HepG2 (cell line): Measurements from ENCODE around the gene PIAS1. TPM values are rescaled to one million over a fixed set of nuclear protein-coding genes. Genes with fewer than 3 reads are reported as not detected.

Source experiments
- ATAC-seq: fragments of 200-7000 bp; cut with Tn5 transposase; 3 replicates; pipeline ENCODE4 v1.9.1; 2020; ENCODE audit warnings: mild to moderate bottlenecking, moderate library complexity
- BruUV-seq: library from RNA; stranded (reverse); fragments of 400-500 nt; replicated peaks from 2 replicates; lab custom pipeline; 2021; lab: Mats Ljungman, UMichigan
- CTCF ChIA-PET: fragments of 300-600 bp; formaldehyde crosslinking; extraction: SDS; loops from one replicate; lab custom pipeline; 2021; ENCODE audit warnings: low total read pairs, inconsistent platforms, low intra/inter-chr PET ratio; lab: Yijun Ruan, JAX
- POLR2A ChIA-PET: fragments of 350-600 bp; sonication (Branson Sonifier 250); formaldehyde crosslinking; loops from one replicate; lab custom pipeline; 2020; ENCODE audit warnings: antibody characterized with exemption, inconsistent platforms; lab: Yijun Ruan, JAX
- DNase-seq: peaks from one replicate; pipeline ENCODE4 v3.0.0-alpha.2; 2015; ENCODE audit warnings: low spot score
- FAIRE-seq: peaks from 3 replicates; lab custom pipeline; 2011; peaks lifted over from hg19 to GRCh38; lab: Jason Lieb, UNC
- H2AFZ ChIP-seq: one replicate; pipeline ENCODE4 v1.6.1; 2011; ENCODE audit warnings: low read length, inconsistent platforms
- H3K27ac ChIP-seq: fragments of 300-600 bp; 3 replicates; pipeline ENCODE4 v1.8.0; 2011; ENCODE audit warnings: mixed run types, mild to moderate bottlenecking, mixed read lengths, low read length, inconsistent platforms; ENCODE audit not compliant: insufficient read depth; ENCODE audit errors: extremely low read length
- H3K27me3 ChIP-seq, 2 experiments: fragments of 200-600 bp in 1 of 2; 2 replicates in 1 of 2; 3 replicates in 1 of 2; pipeline versions ENCODE4 v1.6.0 to v1.8.0; 2011; ENCODE audit warnings: low read length in 2 of 2, mild to moderate bottlenecking in 2 of 2, moderate library complexity in 2 of 2, inconsistent platforms in 1 of 2; ENCODE audit not compliant: insufficient read depth in 2 of 2, control insufficient read depth in 1 of 2
- H3K36me3 ChIP-seq, 2 experiments: fragments of 200-600 bp in 1 of 2; replicated peaks in 1 of 2; 2 replicates in 1 of 2; 3 replicates in 1 of 2; pipeline versions ENCODE4 v1.5.1 to v1.8.0; 2011; ENCODE audit warnings: low read length in 2 of 2, inconsistent platforms in 1 of 2; ENCODE audit not compliant: insufficient read depth in 2 of 2, control insufficient read depth in 1 of 2
- H3K4me1 ChIP-seq: 2 replicates; pipeline ENCODE4 v1.5.1; 2012; ENCODE audit warnings: low read length, inconsistent platforms; ENCODE audit not compliant: insufficient read depth
- H3K4me2 ChIP-seq: 2 replicates; pipeline ENCODE4 v1.6.0; 2011; ENCODE audit warnings: low read depth, low read length, inconsistent platforms
- H3K4me3 ChIP-seq, 3 experiments: fragments of 200-600 bp in 1 of 3; sonication (generic), shearing (Covaris generic) in 1 of 3; replicated peaks in 1 of 3; 2 replicates each; pipeline ENCODE4 v1.5.1; 2011 to 2016; ENCODE audit warnings: low read length in 3 of 3, inconsistent platforms in 2 of 3, low read depth in 2 of 3, mild to moderate bottlenecking in 2 of 3, control low read depth in 1 of 3, mixed read lengths in 1 of 3; ENCODE audit not compliant: insufficient read depth in 1 of 3
- H3K79me2 ChIP-seq: one replicate; pipeline ENCODE4 v1.6.1; 2011; ENCODE audit warnings: low read length, inconsistent platforms; ENCODE audit not compliant: insufficient read depth
- H3K9ac ChIP-seq: 2 replicates; pipeline ENCODE4 v1.6.0; 2011; ENCODE audit warnings: mild to moderate bottlenecking, low read depth, low read length, inconsistent platforms; ENCODE audit not compliant: insufficient read depth
- H3K9me3 ChIP-seq: 2 replicates; pipeline ENCODE4 v1.5.1; 2012; ENCODE audit warnings: mild to moderate bottlenecking, low read length
- H4K20me1 ChIP-seq: 2 replicates; pipeline ENCODE4 v1.6.0; 2011; ENCODE audit warnings: inconsistent platforms, mild to moderate bottlenecking, low read length, moderate library complexity; ENCODE audit not compliant: insufficient read depth
- ATF7 ChIP-seq, 2 experiments: fragments of 450-650 bp in 1 of 2; sonication (generic) in 1 of 2; formaldehyde crosslinking in 1 of 2; IDR thresholded peaks; 2 replicates each; pipeline versions ENCODE4 v1.4.0 to v1.6.1; 2016 to 2020; ENCODE audit warnings: antibody characterized with exemption in 1 of 2, mild to moderate bottlenecking in 1 of 2, missing genetic modification reagents in 1 of 2
- ISL2 ChIP-seq: sonication (generic); formaldehyde crosslinking; IDR thresholded peaks from 2 replicates; pipeline ENCODE4 v1.5.0; 2020; ENCODE audit warnings: missing genetic modification reagents
- MIER2 ChIP-seq: IDR thresholded peaks from 2 replicates; pipeline ENCODE4 v1.6.1; 2016; ENCODE audit warnings: missing biosample characterization, missing genetic modification reagents
- NFATC3 ChIP-seq: sonication (generic); formaldehyde crosslinking; IDR thresholded peaks from 2 replicates; pipeline ENCODE4 v1.5.1; 2020; ENCODE audit warnings: mild to moderate bottlenecking, missing genetic modification reagents
- NFIC ChIP-seq: IDR thresholded peaks from 2 replicates; pipeline ENCODE4 v1.6.1; 2012; ENCODE audit warnings: mild to moderate bottlenecking, low read length, inconsistent platforms
- RFX5 ChIP-seq: IDR thresholded peaks from 2 replicates; pipeline ENCODE4 v1.6.1; 2011; ENCODE audit warnings: low read depth, low read length, improper control_type of control experiment
- RFXANK ChIP-seq: IDR thresholded peaks from 2 replicates; pipeline ENCODE4 v1.6.1; 2016
- SMC3 ChIP-seq: IDR thresholded peaks from 2 replicates; pipeline ENCODE4 v1.6.1; 2011; ENCODE audit warnings: low read length, improper control_type of control experiment
- SNAI1 ChIP-seq: sonication (generic); formaldehyde crosslinking; IDR thresholded peaks from 2 replicates; pipeline ENCODE4 v1.5.0; 2020; ENCODE audit warnings: mild to moderate bottlenecking, missing genetic modification reagents, borderline replicate concordance
- SOX6 ChIP-seq, 2 experiments: fragments of 450-650 bp in 1 of 2; sonication (generic) in 1 of 2; formaldehyde crosslinking in 1 of 2; IDR thresholded peaks; 2 replicates each; pipeline versions ENCODE4 v1.4.0 to v1.6.1; 2017 to 2020; ENCODE audit warnings: antibody characterized with exemption in 1 of 2, mild to moderate bottlenecking in 1 of 2, missing genetic modification reagents in 1 of 2
- U2AF1 ChIP-seq: fragments of 200-400 bp; formaldehyde crosslinking; optimal IDR thresholded peaks from 2 replicates; pipeline ENCODE3; 2017; ENCODE audit warnings: mild to moderate bottlenecking, low read depth, low read length
- ZNF383 ChIP-seq: sonication (generic); formaldehyde crosslinking; IDR thresholded peaks from 2 replicates; pipeline ENCODE4 v1.4.0; 2020; ENCODE audit warnings: missing genetic modification reagents, mild to moderate bottlenecking, borderline replicate concordance
- ZNF556 ChIP-seq: sonication (generic); formaldehyde crosslinking; IDR thresholded peaks from 2 replicates; pipeline ENCODE4 v1.4.0; 2020; ENCODE audit warnings: mild to moderate bottlenecking, missing genetic modification reagents, borderline replicate concordance
- ZNF749 ChIP-seq: sonication (generic); formaldehyde crosslinking; IDR thresholded peaks from 2 replicates; pipeline ENCODE4 v1.8.0; 2022; ENCODE audit warnings: mild to moderate bottlenecking, missing genetic modification reagents, moderate library complexity, borderline replicate concordance
- ZSCAN30 ChIP-seq: sonication (generic); formaldehyde crosslinking; IDR thresholded peaks from 2 replicates; pipeline ENCODE4 v1.5.0; 2020; ENCODE audit warnings: mild to moderate bottlenecking, missing genetic modification reagents
- WGBS: methylation state at CpG from one replicate; pipeline ENCODE4 v1.1.6; 2017; ENCODE audit warnings: low lambda C conversion rate; 5-methylcytosine and 5-hydroxymethylcytosine counted together
- in situ Hi-C: cut with HindIII; loops from 2 replicates; pipeline ENCODE4 v1.10.0; 2017; ENCODE audit warnings: low pct_unique_long_range_greater_than_20kb; ENCODE audit not compliant: extremely low pct_ligation_motif_present
- intact Hi-C: fragments of 100-400 bp; cut with micrococcal nuclease; formaldehyde crosslinking; loops from one replicate; pipeline ENCODE4 v1.10.0; 2022; ENCODE audit not compliant: unreplicated experiment
- polyA plus RNA-seq, 8 experiments: library from polyadenylated mRNA; depleted of rRNA in 3 of 8; stranded (reverse) in 7 of 8; unstranded in 1 of 8; fragments of >200 nt; fragmentation: Illumina TruSeq in 4 of 8; extraction: Trizol in 4 of 8; gene quantifications; 2 replicates each; pipeline versions ENCODE4 v1.2.1 to v1.2.3, GENCODE V29; 2011 to 2016; ENCODE audit warnings: low read depth in 4 of 8, missing spikeins in 1 of 8, mixed read lengths in 1 of 8; ENCODE audit not compliant: insufficient read depth in 1 of 8
- total RNA-seq, 5 experiments: library from RNA; depleted of rRNA; stranded (reverse); fragments of >200 nt; fragmentation: Illumina TruSeq; extraction: Trizol; gene quantifications; 2 replicates each; pipeline ENCODE4 v1.2.3, GENCODE V29; 2016; ENCODE audit warnings: low read depth in 1 of 5
- TF ChIP-seq, protein P1 (sequence below): sonication (generic); formaldehyde crosslinking; IDR thresholded peaks from 2 replicates; pipeline ENCODE4 v1.4.0; 2020; ENCODE audit warnings: missing genetic modification reagents; ENCODE audit errors: not compliant biosample characterization
- TF ChIP-seq, protein P2 (sequence below): sonication (generic); formaldehyde crosslinking; IDR thresholded peaks from 2 replicates; pipeline ENCODE4 v1.4.0; 2020; ENCODE audit warnings: missing genetic modification reagents, borderline replicate concordance
- TF ChIP-seq, protein P3 (sequence below): IDR thresholded peaks from 2 replicates; pipeline ENCODE4 v1.6.1; 2016; ENCODE audit warnings: missing compliant biosample characterization, missing genetic modification reagents, borderline replicate concordance
- TF ChIP-seq, protein P4 (sequence below): sonication (generic); formaldehyde crosslinking; conservative IDR thresholded peaks from 2 replicates; pipeline ENCODE4 v1.8.0; 2022; ENCODE audit warnings: low read depth, missing genetic modification reagents

Gene PIAS1
- total and polyA plus RNA-seq, 2 of the 13 experiments (the other 11 are each of a cell fraction or from before 2014, with no cell fraction given) = 20.7 to 33.7 TPM

DNA sequence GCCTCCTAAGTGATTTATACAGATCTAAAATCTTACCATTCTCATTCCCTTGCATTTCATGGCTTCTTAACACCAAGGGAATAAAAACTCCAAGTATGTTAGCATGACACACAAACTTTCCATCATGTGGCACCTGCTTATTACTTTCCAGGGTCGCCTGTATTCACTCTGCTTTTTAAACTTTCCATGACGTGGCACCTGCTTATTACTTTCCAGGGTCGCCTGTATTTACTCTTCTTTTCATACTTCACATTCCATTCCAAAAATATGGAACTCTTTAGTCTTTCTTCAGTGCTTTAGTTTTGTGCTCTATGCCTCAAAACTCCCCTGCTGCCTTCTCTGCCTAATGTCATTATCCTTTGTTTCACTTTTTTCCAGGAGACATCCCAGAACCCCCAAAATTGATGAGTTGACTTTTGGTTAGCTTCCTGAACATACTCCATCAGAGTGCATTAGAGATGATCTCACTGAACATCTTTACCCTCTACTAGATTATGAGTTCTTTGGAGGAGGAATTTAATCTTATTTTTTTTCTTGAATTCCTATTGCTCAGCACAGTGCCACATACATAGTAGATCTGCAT, 104.0 kb downstream of the PIAS1 start:
- H3K9ac ChIP-seq = no peak overlapping the region
- WGBS = 83% methylated on average over 3 of the region's 3 CpGs
- no peaks in the 10 kb centered on the region for H3K79me2 ChIP-seq
- H3K4me1 ChIP-seq = peaks cover 8% of the 10 kb centered on the region
- ChIA-PET CTCF (no interaction called here), POLR2A (no interaction called here)
- intact Hi-C loops = loop anchor here (10.0 kb wide), 1 partner anchor 103 kb away; the partner anchor contains the start of gene PIAS1
- FAIRE-seq (no peak), DNase-seq (peak; percentile 17), ATAC-seq (no peak)
- H3K27me3 ChIP-seq = no peaks in the 10 kb centered on the region
- peaks cover 9 to 53% of the 10 kb centered on the region in 2 experiments for H3K36me3 ChIP-seq
- H4K20me1 ChIP-seq = no peaks in the 10 kb centered on the region
- no peak overlapping the region for H3K27ac ChIP-seq
- H2AFZ ChIP-seq = no peak overlapping the region
- H3K4me3 ChIP-seq = no peak overlapping the region
- H3K4me2 ChIP-seq = no peak overlapping the region
- in situ Hi-C loops = loop anchor here (5.0 kb wide), 1 partner anchor 301 kb away; no protein-coding TSS in a partner anchor
- no peaks in the 10 kb centered on the region for H3K9me3 ChIP-seq
- no TSS peak for BruUV-seq
- TF ChIP-seq NFATC3 (CRISPR knock-in tag) (no peak), ATF7 (IDR thresholded peaks at IDR 0.05) (no peak), ATF7 (CRISPR knock-in tag; IDR thresholded peaks at IDR 0.05) (no peak), NFIC (no peak), SNAI1 (CRISPR knock-in tag) (no peak), ZNF556 (CRISPR knock-in tag) (no peak), RFX5 (no peak), SMC3 (no peak), SOX6 (IDR thresholded peaks at IDR 0.05) (no peak), SOX6 (CRISPR knock-in tag; IDR thresholded peaks at IDR 0.05) (no peak), ISL2 (no peak), RFXANK (CRISPR knock-in tag) (no peak), ZNF749 (CRISPR knock-in tag) (no peak), U2AF1 (no peak), ZSCAN30 (CRISPR knock-in tag) (no peak), ZNF383 (CRISPR knock-in tag) (no peak), MIER2 (CRISPR knock-in tag) (no peak)
- TF ChIP-seq, protein P1, sequence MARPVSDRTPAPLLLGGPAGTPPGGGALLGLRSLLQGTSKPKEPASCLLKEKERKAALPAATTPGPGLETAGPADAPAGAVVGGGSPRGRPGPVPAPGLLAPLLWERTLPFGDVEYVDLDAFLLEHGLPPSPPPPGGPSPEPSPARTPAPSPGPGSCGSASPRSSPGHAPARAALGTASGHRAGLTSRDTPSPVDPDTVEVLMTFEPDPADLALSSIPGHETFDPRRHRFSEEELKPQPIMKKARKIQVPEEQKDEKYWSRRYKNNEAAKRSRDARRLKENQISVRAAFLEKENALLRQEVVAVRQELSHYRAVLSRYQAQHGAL (CRISPR knock-in tag) = no peak
- TF ChIP-seq, protein P2, sequence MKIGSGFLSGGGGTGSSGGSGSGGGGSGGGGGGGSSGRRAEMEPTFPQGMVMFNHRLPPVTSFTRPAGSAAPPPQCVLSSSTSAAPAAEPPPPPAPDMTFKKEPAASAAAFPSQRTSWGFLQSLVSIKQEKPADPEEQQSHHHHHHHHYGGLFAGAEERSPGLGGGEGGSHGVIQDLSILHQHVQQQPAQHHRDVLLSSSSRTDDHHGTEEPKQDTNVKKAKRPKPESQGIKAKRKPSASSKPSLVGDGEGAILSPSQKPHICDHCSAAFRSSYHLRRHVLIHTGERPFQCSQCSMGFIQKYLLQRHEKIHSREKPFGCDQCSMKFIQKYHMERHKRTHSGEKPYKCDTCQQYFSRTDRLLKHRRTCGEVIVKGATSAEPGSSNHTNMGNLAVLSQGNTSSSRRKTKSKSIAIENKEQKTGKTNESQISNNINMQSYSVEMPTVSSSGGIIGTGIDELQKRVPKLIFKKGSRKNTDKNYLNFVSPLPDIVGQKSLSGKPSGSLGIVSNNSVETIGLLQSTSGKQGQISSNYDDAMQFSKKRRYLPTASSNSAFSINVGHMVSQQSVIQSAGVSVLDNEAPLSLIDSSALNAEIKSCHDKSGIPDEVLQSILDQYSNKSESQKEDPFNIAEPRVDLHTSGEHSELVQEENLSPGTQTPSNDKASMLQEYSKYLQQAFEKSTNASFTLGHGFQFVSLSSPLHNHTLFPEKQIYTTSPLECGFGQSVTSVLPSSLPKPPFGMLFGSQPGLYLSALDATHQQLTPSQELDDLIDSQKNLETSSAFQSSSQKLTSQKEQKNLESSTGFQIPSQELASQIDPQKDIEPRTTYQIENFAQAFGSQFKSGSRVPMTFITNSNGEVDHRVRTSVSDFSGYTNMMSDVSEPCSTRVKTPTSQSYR (CRISPR knock-in tag) = no peak
- TF ChIP-seq, protein P3, sequence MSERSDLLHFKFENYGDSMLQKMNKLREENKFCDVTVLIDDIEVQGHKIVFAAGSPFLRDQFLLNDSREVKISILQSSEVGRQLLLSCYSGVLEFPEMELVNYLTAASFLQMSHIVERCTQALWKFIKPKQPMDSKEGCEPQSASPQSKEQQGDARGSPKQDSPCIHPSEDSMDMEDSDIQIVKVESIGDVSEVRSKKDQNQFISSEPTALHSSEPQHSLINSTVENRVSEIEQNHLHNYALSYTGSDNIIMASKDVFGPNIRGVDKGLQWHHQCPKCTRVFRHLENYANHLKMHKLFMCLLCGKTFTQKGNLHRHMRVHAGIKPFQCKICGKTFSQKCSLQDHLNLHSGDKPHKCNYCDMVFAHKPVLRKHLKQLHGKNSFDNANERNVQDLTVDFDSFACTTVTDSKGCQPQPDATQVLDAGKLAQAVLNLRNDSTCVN (CRISPR knock-in tag) = no peak
- TF ChIP-seq, protein P4, sequence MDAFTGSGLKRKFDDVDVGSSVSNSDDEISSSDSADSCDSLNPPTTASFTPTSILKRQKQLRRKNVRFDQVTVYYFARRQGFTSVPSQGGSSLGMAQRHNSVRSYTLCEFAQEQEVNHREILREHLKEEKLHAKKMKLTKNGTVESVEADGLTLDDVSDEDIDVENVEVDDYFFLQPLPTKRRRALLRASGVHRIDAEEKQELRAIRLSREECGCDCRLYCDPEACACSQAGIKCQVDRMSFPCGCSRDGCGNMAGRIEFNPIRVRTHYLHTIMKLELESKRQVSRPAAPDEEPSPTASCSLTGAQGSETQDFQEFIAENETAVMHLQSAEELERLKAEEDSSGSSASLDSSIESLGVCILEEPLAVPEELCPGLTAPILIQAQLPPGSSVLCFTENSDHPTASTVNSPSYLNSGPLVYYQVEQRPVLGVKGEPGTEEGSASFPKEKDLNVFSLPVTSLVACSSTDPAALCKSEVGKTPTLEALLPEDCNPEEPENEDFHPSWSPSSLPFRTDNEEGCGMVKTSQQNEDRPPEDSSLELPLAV = no peak
